ENCODE data around the gene CELF2. TPM values are rescaled to one million over a fixed set of nuclear protein-coding genes. Genes with fewer than 3 reads are reported as not detected.
"Not testable (repeated sequence)": the region's sequence is repeated elsewhere in the genome, so short reads cannot be mapped to it uniquely, and the experiment has no call there.

CELF2 gene
- total RNA-seq, 1 donor from 2014 or later = 68.3 TPM

DNA sequence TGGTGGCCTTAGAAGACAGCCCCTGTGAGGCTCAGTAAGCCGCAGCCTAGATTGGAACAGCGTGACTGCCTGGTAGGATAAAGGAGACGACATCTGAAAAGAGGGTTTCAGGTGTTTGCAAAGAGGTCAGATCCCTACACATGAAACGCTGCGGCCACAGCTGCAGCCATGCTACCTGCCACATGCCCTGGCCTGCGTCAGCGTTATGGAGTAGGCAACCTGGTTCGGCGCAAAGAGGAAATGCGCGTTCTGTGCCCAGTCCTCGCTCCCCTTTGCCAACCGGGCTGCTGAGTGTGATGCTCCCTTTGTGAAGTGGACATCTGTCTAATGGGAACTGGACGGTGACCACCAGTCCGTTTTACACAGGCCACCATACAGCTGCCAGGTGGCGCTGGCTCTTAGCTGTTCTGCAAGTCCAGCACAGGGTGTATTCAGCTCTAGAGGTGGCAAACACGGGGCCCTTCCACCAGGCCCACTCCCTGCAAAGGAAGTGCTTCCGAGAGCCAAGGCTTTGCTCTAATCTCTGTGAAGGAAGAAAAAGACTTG, 160.3 kb downstream of the CELF2 start:
- DNase-seq = peak; percentile 62
- ATAC-seq = peak; percentile 54
- intact Hi-C loops (cut with micrococcal nuclease) = no loop called here

DNA sequence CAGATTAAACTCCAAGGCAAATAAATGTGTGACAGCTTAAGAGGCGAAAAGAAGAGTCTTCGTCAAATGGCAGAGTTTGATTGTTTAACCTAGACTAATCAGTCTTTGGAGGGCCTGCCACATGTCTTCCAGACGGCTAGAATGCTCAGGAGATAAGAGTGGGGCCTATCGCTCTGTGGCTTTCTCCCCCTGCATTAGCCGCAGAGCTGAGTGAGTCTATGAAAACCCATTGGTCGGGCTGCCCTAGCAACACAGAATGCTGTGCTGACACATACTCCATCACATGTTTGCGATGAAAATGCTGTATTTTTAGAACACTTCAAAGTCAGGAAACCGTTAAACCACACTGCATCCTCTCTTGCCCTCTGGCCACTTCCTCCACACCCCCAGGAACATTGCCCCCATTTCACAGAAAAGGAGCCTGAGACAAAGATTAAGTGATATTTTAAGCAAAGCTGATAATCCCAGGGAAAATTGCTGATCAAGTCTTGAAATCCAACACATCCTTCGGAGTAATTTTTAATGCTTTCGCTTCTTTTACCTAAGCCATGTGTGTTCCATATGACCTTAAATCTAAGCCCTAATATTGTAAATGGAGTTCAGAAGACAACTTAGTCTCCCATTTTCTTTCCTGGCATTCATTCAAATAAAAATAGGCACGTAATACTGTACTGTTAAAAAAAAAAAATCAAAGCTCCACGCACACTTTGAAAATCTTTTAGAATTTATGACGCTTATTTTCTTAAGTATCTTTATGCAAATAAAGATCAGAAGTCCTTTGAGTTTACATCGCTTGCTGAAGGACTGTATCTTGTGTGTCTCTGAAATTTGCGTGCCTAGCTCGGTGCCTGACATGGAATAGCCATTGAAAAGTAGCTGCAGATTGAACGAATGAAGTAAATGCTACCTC, 161.2 kb downstream of the CELF2 start:
- ATAC-seq = peak; percentile 83
- peak; percentile 61 for DNase-seq
- intact Hi-C loops (cut with micrococcal nuclease) = no loop called here

DNA sequence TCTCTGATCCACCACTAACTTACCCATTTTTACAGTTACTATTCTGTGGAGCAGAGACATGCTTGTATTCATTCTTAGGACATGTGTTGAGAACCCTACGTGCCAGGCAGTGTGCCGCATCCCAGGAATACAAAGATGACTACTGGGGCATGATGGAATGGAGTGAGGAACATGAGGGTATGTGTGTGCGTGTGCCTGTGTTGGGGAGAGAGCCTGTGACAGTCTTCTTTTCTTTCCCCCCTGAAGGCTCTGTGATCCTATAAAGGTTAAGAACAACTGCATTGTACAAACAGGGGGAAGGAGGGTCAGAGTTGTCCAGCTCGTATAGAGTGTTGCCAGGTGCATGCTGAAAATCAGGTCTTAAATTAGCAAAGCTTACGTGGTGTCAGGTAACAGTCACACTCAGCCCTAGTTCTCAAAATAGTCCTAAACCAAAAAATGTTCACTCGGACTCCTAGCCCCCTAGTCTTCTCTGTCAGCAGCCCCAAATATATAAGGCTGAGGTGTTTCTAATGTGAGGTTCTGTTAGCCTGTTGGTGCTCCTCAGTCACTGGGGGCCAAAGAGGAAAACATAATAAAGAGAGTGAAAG, 161.9 kb downstream of the CELF2 start:
- intact Hi-C loops (cut with micrococcal nuclease) = no loop called here
- DNase-seq (no peak), ATAC-seq (no peak)

DNA sequence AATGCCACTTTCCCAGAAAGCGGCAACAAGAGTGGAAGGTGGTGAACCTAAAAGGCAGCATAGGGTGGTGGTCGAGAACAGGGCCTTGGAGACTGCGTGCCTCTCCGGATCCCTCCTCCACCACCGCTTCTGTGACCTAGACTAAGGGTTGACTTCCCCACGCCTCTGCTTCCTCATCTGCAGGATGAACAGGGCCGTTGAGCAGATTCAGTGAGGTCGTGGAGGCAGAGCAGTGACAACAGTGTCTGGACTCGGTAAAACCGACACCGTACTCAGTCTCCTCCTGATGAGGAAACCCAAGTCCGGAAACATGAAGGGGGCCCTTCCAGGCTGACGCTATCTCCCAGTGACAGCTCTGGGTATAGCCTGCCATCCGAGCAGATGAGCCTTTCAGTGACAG, 162.6 kb downstream of the CELF2 start:
- ATAC-seq (peak; percentile 1), DNase-seq (no peak)
- intact Hi-C loops (cut with micrococcal nuclease) = no loop called here

DNA sequence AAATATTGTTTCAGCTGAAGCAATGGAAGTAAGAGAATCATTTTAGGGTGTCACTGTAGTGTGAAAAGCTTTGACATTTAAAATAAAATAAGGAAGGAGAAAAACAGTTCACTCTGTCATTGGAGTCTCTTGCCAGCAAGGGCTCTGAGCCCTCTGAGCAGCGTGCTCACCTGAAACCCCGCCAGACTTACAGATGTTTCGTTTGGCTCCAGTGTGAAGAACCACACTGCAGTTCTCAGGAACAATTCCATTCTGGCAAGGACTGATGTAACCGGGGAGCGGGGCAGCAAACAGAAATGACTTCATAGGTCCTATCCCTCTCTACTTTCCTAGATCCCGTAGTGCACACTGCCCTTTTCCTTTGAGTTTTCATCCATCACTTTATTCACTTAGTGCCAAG, 164.3 kb downstream of the CELF2 start:
- intact Hi-C loops (cut with micrococcal nuclease) = no loop called here
- ATAC-seq (peak; percentile 72), DNase-seq (peak; percentile 76)

DNA sequence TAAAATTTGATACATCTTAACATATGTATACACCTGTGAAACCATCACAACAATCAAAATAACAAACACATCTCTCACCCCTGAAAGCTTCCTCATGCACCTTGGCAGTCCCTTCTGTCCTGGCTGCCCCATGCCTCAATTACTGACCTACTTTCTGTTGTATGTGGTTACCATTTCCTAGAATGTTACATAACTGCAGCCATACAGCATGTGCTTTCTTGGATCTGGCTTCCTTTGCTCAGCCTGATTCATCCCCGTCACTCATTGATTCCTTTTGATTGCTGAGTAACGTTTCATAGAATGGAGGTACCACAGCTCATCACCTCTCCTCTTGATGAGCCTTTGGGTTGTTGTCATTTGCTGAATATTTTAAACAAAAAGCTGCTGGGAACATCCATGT, 165.3 kb downstream of the CELF2 start:
- intact Hi-C loops (cut with micrococcal nuclease) = no loop called here
- DNase-seq (no peak), ATAC-seq (no peak)

DNA sequence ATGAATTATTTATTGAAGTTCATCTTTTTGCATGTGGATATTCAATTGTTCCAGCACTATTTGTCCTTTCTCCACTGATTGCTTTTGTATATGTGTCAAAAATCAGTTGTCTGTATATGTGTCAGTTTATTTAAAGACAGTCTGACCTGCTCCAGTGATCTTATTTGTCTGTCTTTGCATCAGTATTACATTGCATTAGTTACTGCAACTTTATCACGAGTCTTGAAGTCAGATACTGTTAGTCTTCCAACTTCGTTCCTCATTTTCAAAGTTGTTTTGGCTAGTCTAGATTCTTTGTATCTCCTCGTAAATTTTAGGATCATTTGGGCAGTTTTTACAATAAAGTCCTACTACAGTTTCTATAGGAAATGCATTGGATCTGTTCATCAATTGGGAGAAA, 166.4 kb downstream of the CELF2 start:
- ATAC-seq = no peak
- intact Hi-C loops (cut with micrococcal nuclease) = no loop called here
- no peak for DNase-seq

DNA sequence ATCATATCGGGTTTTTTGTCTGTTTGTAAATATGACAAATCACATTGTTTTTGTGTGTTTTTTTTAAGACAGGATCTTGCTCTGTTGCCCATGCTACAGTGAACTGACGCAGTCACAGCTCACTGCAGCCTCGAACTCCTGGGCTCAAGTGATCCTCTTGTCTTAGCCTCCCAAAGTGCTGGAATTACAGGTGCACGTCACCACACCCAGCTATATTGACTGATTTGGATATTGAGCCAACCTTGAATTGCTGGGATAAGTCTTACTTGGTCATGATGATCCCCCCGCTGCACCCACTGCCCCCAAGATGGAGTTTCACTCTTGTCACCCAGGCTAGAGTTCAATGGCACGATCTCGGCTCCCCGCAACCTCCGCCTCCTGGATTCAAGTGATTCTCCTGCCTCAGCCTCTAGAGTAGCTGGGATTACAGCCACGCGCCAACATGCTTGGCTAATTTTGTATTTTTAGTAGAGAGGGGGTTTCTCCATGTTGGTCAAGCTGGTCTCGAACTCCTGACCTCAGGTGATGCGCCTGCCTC, 167.5 kb downstream of the CELF2 start:
- ATAC-seq; DNase-seq; intact Hi-C loops (cut with micrococcal nuclease): not testable (repeated sequence)

DNA sequence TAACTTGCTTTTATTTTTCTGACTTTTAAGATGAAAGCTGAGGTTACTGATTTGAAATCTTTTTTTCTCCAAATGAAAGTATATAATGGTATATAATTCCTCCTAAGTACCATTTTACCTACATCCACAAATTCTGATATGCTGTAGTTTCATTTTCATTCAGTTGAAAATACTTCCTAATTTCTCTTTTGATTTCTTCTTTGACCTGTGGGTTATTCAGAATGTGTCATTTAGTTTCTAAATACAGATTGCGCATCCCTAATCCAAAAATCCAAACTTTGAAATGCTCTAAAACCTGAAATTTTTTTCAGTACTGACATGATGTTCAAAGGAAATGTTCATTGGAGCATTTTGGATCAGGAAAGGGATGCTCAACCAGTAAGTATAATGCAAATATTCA, 168.7 kb downstream of the CELF2 start:
- ATAC-seq = no peak
- DNase-seq = no peak
- intact Hi-C loops (cut with micrococcal nuclease) = no loop called here

DNA sequence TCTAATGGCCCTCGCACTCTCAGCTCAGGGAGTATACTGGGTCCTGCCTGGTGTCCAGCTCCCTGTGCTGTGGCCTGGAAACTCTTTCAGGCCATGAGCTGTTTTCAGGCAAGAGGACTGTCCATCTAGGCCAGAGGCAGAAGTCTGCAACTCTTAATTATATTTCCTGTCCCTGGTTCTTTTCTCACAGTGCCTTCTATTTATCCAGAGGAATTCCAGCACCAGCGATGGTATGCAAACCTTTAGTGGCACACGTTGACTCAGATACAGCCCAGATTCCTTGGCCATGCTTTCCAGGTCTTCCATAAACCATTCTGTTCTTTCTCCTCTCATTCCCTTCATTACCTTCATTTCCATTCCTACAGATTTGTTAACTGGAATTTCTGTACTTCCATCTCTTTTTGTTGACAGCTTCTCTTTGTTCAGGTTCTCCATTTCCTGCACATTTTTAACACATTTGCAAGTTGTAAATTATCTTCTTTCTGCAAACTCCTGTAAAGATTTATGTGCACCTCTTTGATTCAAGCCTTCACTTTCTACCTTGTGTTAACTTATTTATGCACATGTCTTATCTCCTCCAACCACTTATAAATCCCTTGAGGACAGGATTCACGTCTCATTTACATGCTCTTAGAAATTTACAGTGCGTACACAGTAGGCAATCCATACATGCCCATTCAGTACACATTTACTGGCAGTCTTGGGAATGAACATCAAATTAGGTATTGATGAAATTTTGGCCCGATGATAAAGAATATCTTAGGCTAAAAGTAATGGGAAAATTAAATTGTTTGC, 172.1 kb downstream of the CELF2 start:
- intact Hi-C loops (cut with micrococcal nuclease) = no loop called here
- ATAC-seq = peak; percentile 4

DNA sequence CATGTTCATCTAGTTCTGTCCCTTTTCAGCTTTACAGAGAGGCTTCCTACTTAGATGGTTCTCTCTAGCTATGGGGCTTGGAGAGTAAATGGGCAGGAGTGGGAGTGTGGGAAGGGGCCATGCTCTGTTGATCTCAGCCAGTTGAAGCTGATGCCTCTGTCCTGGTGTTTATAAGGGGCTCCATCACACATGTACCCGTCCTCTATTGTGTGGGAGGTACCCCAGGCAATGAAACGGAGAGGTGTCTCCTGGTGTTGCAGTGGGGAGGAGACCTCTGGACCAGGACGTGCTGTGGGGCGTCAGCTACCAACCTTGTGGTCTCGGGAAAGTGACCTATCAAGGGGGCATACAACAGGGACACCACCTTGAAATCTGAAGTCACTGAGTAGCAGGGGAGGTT, 173.5 kb downstream of the CELF2 start:
- ATAC-seq (no peak), DNase-seq (no peak)
- intact Hi-C loops (cut with micrococcal nuclease) = no loop called here

More for the DNA sequence above, 172.1 kb downstream of the CELF2 start:
- no peak for DNase-seq

DNA sequence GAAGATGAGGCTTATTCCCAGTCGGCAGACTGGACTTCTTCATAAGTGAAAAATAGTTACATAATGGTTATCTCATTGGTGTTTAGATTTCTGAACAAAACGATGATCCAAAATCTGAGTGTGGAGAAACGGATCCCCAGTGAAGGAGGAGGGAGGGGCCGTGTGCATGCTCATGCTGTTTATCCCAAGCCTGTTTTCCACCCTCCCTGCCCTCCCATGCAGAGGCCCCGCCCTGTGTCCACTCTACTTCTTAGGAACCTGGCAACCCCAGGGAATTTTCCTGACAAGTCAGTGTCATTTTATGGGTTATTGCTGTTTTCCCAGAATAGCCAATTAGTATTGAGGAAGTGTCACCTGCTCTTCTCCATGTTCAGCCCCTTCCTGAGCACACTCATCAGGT, 174.0 kb downstream of the CELF2 start:
- intact Hi-C loops (cut with micrococcal nuclease) = no loop called here
- ATAC-seq = peak; percentile 24
- no peak for DNase-seq

DNA sequence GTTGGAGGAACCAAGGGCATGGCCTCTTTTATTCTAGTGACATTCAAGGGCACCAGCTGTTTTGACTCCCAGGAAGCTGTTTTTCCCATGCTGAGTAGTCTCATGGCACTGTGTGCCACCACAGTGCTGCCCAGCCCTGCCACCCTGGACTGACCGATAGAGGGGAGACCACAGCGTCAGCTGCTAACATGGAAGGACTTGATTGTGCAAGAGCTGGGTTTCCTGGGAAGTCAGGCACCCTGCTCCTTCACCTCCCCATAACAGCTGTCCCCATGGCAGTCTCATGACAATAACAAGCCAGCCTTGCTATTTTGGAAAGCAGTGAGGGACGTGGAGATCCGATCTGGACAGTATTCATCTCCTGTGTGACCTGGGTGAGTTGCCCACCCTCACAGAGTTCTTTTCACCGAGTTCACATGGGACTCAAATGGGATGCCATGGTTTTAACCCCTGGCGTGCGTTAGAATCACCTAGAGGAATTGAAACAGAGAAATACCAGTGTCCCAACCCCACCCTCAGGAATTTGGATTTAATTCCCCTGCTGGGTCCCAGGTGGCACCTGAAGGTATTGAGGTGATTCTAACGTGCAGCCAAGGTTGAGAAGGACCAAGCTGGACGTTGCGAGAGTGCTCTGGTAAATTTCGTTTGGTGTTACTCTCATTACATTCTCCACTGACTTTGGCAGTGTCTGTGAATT, 174.8 kb downstream of the CELF2 start:
- DNase-seq = peak; percentile 73
- intact Hi-C loops (cut with micrococcal nuclease) = no loop called here

DNA sequence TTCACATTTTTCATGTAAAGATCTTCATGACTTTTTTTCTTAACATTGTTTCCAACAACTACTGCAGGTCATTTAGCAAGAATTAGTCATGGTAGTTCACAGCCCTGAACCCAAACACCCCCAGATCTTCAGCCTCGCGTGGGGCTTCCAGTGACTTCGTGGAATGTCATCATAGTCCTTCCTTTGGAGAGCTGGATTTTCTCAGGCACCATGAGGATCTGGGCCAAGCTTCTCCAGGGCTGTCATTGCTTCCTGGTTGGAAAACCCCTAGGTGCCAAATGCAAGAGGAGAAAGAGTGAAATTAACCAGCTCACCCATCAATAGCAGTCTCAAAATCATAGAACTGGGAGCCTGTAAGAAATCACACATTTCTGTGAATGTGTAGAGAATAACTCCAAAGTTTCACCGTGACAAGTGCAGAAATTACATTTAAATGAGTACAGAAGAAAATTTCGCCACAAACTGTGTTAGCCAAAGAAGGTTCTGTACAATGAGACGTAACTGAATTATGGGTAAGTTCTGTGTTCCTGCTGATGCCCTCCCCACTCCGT, 175.4 kb downstream of the CELF2 start:
- intact Hi-C loops (cut with micrococcal nuclease) = no loop called here
- ATAC-seq (no peak), DNase-seq (no peak)

More for the DNA sequence above, 174.8 kb downstream of the CELF2 start:
- peak; percentile 90 for ATAC-seq

DNA sequence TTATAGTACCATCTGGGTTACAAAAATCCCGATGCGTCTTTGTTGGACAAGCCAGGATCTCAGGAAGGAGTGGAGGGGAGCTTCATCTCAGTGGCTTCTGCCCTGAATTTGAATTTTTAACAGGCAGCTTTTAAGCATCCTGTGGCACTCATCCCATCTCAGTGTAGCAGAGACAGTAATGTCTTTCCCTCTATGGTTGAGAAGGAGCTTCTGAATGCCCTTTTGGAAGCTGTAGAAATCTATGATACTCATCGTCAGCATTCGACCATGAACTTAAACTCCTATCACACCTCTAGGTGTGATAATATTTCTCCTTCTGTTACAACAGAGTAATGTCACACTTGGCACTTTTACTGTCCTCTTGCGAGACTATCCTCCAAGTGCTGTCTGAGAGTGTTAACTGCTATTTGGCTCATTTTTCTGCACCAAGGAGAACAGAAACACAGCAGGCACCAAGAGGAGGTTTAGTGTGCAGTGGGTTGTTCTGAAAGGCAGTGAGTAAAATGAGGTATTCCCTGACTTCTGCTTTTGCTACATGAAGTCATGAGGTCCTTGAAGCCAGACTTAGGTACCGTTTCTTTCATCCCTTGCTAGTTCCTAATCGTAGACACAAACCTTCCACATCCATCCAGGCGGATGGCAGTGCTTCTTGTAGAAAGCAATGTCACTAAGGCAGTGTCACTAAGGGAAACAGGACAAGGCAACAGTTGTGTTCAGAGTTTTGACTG, 177.4 kb downstream of the CELF2 start:
- no peak for ATAC-seq
- intact Hi-C loops (cut with micrococcal nuclease) = no loop called here
- DNase-seq = no peak

DNA sequence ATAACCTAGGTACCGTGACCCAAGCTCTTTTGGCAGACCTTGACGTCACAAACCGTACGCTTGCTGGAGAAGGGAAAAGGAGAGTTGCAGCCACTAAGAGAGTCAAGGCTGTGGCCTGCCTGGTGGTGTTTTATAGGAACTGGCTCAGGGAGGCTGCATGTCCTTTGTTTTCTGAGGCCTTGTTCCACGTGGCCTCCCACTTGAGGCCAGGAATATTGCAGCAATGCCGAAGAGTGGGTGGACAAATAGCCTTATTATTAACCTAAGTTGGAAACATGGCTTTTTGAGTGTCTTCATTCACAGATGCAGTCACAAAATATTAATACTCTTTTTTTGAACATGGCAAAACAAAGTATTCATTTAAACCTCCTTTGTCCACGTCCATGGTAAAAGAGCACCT, 178.0 kb downstream of the CELF2 start:
- DNase-seq (no peak), ATAC-seq (no peak)
- intact Hi-C loops (cut with micrococcal nuclease) = no loop called here

DNA sequence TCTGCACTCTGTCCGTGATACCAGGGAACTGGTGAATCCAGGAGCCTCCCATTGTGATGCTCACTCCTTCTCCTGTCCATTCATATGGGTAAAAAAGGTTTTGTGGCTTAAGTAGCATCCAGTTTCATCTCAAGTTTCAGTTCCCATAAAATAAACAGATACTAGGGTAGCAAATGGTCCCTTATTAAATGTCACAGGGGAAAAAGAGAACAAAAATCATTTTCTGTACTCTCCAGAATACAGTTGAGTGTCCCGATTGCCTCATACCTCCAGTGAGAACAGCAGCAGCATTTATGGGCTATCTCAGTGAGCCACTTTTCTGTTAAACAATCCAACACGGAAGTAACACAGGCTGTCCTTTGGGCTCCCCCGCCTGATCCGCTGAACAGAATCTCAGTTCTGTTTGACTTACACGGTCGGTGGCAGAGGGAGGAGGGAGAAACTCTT, 179.6 kb downstream of the CELF2 start:
- intact Hi-C loops (cut with micrococcal nuclease) = no loop called here
- DNase-seq = peak; percentile 56

DNA sequence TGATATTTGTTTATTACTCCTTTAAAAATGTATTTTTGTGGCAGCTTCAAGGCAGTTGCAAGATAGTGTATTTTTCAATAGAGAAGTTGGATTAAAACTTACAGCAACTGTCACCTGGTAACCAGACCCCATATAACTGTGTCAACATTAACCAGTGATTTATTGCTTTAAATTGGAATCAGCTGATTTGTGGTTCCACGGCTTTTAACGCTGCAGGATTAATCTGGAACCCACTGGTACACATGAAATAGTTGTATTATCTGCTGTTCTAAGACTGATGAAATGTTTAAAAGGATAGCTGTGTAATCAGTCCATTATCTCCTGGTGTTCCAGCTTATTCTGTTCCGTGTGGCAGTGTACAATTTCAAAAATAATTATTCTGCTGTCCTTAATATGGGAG, 180.2 kb downstream of the CELF2 start:
- intact Hi-C loops (cut with micrococcal nuclease) = no loop called here
- ATAC-seq (no peak), DNase-seq (no peak)

More for the DNA sequence above, 179.6 kb downstream of the CELF2 start:
- peak; percentile 80 for ATAC-seq
